T follicular helper cell (primary cell): Measurements from ENCODE around the gene GSK3B.

Source experiments
- DNase-seq: peaks from one replicate; pipeline ENCODE4 v3.0.0-alpha.2; 2020; ENCODE audit warnings: low read depth
- total RNA-seq, 2 experiments: gene quantifications; one replicate each; lab custom pipeline; 2026; lab: John Stamatoyannopoulos, UW

Gene GSK3B
- total RNA-seq, result 49.8 to 67.6 reads per million in 2 experiments

DNA sequence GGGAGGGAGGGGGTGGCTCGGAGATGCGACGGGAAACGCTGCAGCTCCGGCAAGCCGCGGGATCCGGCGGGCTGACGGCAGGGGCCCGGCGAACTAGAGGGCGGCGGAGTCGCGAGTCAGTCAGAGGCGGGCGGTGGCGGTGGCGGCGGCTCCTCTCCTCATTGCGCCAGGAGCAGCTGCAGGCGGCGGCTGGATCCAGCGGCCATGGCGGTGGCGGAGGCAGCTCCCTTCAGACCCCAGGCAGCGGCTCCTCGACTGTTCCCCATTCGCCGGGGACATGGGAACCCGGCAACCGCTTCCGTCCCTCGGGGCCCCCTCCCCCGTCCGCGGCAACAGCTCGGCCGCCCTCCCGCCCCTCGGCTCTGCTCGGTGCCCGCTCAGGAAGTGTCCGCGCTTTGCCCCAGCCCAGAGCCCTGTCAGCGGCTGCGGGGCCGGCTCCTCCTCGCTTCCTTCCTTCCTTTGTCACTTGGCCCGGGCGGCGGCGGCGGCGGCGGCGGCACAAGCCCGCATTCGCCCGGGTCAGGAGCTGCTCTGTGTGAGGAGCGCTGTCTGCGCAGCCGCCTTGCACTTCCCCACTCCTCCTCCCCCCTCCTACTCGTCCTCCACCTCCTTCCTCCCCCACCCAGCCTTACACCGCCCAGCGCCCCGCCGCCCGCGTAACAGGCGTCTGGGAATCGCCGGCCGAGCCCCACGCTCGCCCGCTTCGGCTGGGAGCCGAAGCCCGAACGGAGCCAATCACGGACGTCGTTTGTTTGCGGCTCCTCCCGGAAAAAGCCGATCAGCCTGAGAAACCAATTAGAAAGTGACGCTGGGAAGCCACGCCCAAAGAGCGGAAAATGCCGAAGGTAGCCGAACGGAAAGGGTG lies at the start of gene GSK3B:
Gene GSK3B, minus strand, starts transcription at position 537 of the 865 bp plus-strand sequence. CDS start 1,013 bp downstream, outside the sequence.
- DNase-seq, result peak; percentile 99

DNA sequence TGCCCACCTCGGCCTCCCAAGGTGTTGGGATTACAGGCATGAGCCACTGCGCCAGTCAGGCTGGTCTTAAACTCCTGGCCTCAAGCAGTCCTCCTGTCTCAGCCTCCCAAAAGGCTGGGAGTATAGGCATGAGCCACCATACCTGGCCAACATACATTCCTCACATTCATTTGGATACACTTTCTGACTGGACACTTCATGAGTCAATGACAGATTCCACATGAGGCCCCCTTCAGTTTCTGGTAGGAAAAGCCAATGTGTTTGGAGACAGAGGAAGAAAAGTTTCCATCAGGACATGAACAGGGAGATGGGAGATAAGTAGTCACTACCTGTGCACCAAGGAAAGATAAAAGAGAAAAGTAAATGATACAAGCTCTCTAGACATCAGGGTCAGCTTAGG lies 49.4 kb upstream of the GSK3B start:
- DNase-seq, result no peak

DNA sequence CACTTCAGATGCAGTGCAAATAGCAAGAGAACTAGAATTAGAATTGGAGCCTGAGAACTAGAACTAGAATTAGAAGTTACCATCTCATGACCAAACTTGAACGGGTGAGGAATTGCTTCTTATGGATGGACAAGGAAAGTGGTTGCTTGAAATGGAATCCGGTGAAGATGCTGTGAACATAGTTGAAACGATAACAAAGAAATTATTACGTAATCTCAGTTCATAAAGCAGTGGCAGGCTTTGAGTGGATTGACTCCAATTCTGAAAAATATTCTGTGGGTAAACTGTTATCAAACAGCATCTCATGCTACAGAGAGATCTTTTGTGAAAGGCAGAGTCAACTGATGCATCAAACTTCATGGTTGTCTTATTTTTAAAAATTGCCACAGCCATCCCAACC lies 48.0 kb upstream of the GSK3B start:
- DNase-seq, result no peak

DNA sequence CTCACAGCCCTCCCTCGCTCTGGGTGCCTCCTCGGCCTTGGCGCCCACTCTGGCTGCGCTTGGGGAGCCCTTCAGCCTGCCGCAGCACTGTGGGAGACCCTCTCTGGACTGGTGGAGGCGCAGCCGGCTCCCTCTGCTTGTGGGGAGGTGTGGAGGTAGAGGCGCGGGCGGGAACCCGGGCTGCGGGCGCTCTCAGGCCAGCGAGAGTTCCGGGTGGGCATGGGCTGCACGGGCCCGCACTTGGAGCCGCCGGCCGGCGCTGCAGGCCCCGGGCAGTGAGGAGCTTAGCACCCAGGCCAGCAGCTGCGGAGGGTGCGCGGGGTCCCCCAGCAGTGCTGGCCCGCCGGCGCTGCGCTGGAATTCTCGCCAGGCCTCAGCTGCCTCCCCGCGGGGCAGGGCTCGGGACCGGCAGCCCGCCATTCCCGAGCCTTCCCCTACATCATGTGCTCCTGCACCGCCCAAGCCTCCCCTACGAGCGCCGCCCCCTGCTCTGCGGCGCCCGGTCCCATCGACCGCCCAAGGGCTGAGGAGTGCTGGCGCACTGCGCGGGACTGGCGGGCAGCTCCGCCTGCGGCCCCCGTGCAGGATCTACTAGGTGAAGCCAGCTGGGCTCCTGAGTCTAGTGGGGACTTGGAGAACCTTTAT lies 46.0 kb upstream of the GSK3B start:
- no peak for DNase-seq

DNA sequence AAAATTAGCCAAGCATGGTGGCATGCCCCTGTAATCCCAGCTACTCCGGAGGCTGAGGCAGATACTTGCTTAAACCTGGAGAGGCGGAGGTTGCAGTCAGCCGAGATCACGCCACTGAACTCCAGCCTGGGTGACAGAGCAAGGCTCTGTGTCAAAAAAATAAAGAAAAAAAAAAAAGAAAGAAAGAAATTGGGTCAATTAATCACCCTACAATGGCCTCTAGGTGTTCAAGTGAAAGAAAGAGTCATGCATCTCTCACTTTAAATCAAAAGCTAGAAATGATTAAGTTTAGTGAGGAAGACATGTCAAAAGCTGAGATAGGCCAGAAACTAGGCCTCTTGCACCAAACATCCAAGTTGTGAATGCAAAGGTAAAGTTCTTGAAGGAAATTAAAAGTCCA lies 44.9 kb upstream of the GSK3B start:
- no peak for DNase-seq

DNA sequence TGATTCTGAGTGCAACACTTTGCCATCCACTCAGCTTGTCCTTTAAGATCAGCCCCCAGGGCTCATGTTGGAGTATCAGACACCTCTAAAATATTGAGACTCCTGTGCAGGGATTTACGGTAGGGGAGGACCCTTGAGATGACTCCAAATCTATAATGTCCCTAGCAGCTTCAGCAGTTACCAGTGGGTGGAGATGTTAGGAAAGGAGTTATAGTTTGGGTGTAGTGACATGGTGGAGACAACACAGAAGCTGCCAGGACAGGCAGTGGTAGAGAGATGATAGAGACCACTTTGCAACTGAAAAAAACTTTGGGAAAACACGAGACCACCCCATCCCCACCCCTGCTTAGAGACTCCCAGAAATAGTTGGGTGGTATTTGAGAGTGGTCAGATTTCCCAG lies 43.3 kb upstream of the GSK3B start:
- no peak for DNase-seq

DNA sequence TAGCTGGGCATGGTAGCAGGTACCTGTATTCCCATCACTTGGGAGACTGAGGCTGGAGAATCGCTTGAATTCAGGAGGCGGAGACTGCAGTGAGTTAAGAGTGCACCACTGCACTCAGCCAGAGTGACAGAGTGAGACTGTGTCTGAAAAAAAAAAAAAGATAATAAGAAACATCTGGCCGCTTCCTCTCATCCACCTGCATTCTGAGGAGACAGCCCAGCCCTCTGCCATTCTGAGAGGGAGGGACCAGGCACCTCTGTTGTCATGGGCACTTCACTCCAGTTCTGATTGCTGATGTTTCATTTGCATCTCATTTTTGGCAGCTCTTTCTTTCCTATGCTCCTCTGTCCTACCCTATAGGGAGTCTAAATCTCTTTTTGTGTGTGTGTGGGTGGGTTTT lies 36.4 kb upstream of the GSK3B start:
- DNase-seq, result no peak

DNA sequence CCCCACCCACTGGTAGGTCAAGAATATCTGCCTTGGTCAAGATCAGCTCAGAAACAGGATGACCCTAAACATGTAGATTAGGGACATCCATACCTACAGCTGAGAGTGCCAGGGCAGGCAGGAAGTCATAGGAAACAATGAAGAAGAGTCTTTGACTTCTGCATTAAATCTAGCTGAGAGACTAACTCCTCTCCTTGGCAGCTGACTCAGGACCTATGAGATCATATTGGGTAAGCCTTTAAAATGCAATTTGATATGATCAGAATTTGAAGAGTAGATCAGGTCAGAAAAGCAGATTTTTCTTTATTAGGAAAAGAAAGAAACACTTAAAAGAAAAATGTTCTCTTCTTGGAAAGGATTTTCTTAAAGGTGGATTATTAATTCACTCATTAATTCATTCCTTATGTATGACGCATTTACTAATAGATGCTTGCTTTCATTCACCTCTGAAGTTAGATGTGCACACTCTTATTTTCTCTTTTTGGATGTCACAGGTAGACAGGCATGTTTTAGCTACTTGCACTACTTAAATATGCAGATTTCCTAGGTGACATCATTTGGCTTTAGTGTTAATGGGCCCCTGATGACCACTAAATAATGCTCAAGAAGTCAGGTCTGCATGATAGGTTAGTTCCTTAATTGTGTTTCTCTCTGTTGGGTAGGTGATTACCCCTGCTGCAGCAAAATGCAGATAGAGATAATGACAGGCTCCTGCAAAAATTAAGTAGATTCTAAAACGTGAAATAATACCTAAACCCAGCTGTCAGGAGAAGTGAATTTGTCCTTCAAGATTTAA lies 35.7 kb upstream of the GSK3B start:
- no peak for DNase-seq

GRCh38 chr3:120129051-120129450 lies 34.8 kb upstream of the GSK3B start:
- no peak for DNase-seq

GRCh38 chr3:120125992-120126391 lies 31.7 kb upstream of the GSK3B start:
- no peak for DNase-seq

DNA sequence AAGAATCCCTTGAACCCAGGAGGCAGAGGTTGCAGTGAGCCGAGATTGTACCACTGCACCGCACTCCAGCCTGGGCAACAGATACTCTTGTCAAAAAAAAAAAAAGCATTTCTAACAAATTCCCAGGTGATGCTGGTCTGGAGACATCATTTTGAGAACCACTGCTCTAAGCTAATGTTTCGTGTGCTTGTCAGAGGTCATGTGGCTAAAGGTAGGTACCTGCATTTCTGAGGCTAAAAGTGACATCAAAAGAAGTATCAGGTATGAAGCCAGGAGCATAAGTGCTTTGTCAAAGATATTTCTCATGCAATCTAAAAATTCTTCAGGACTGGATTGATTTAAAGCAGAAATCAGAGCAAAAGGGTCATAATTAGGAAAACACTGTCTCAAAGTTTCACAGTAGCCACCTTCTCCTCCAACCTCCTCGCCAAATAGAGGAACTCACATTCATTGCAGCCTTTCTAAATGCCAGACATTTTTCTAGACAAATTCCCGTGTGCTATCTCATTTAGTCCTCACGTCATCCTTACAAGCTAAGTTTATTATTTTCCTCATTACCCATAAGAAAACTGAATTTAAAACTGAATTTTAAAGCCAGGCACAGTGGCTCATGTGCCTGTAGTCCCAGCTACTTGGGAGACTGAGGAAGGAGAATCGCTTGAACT lies 25.7 kb upstream of the GSK3B start:
- DNase-seq, result no peak

DNA sequence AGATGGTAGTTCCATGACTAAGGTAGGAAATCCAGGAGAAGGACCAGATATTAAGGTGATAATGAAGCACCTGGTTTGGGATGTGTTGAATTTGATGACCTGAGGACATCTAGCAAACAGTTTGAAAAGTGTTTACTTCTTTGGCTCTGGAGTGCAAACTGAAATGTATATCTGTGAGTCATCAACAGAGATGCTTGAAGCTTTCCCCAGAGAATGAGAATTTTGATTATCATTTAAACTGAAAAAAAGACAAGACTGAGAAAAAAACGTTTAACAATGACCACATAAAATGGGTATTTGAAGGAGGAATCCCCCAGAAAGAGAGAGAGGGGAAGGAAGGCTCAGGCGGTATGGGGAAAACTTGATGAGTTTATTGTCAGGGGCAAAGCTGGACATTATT lies 20.7 kb upstream of the GSK3B start:
- no peak for DNase-seq

GRCh38 chr3:120114376-120114775 lies 20.1 kb upstream of the GSK3B start:
- DNase-seq, result no peak

DNA sequence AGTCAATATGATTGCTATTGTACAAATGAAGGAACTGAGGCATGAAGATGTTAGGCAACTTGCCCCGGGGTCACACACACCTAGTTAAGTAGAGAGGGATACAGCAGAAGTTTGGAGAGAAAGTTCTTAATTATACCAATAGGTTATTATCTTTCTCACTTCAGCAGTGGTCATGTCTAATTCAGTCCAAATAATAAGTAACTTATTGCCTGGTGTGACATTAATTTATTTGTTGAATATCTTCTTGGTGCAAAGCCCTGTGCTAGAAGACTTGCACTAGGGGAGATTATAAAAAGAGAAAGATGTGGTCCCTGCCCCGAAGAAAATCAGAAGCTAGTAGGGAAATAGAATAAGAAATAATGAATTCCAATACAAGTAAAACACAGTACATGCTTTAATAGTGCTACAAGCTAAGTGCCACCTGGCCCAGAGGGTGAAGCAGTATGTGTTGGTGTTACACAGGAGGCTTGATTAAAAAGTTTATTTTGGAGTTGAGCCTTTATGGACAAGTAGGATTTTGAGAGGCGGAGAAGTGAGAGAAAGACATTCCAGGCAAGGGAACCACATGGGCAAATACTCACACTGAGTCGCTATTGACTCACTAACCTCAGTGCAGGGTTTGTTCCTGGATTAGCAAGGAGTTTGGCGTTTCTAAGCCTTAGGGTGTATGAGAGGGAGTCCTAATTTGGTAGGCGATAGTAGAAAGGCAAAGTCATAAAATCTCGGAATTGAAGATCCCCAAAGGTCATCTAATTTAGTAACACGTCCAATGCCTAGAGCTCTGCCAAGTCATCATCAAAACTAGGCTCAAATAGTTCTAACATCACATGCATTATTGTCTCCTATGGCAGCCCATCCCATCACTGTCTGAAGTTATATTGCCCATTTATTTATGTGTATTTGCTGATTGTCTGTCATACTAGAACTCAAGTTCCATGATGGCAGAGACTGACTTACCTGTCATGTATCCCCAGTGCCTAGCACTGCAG lies 19.2 kb upstream of the GSK3B start:
- DNase-seq, result no peak

DNA sequence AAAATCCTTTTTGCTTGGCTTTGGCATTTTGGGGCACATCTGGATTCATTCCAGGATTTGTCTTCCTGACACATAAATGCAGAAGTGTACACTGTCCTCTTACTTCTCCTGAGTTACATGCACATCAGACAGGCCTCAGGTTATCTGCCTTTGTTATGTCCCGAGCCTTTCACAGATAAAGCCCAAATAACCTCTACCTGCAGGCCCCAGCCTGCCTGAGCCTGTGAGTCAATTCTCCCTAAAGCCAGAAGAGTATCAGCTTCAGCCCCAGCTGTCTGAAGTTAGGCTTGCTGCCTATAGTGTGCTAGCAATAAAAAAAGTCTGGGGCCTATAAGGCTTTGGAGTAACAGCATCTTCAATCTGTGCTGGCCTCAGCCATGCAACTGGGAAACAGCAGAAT lies 17.7 kb upstream of the GSK3B start:
- DNase-seq, result no peak

GRCh38 chr3:120103276-120103675 lies 9.0 kb upstream of the GSK3B start:
- no peak for DNase-seq

GRCh38 chr3:120102674-120103073 lies 8.4 kb upstream of the GSK3B start:
- no peak for DNase-seq

DNA sequence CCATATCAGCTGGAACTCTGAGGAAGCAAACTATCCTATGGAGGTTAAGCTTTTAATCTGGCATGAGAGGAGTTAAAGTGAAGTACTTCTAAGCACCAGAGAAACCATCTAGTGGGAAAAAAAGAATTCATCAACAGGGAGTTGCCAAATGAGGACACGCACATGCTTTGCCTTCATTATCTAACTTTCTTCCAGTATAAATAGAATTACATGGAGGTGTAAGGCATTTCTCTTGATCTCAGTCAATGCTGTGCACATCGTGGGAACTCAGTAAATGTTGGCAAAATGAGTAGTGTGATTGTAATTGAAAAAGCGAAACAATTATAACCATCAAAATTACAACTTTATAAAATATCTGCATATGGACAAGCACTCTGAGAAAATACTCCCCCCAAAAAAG lies 8.0 kb upstream of the GSK3B start:
- DNase-seq, result no peak

DNA sequence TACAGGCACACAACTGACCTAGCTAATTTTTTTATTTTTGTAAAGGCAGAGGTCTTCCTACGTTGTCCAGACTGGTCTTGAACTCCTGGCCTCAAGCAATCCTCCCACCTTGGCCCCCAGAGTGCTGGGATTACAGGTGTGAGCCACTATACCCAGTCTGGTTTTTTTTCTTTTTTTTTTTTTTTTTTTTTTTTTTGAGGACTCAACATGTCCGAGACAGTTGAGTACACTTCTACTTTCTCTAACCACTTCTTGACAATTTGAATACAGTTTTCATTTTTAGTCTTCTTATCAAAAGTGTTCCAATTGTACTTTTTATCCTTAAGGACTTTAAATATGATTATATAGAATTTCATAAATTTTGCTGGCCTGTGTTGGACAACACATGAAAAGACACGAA lies 7.4 kb upstream of the GSK3B start:
- DNase-seq, result no peak

DNA sequence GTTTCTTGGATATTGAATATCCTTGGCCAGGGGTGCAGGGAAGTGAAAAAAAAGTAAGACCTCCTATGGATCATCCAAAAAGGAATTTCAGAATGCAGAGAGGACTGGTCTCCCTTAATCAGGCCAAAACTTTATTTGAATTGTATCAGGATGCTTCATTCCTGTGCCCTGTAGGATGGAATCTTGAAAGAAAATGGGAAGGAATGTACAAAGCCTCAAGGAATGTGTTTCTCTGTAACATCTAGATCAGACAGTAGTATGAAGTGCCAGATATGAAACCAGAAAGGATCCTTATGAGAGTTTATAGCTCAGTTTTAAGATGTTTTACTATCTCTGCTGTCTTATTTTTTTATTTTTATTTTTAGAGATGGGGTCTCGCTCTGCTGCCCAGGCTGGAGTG lies 6.5 kb upstream of the GSK3B start:
- DNase-seq, result no peak

DNA sequence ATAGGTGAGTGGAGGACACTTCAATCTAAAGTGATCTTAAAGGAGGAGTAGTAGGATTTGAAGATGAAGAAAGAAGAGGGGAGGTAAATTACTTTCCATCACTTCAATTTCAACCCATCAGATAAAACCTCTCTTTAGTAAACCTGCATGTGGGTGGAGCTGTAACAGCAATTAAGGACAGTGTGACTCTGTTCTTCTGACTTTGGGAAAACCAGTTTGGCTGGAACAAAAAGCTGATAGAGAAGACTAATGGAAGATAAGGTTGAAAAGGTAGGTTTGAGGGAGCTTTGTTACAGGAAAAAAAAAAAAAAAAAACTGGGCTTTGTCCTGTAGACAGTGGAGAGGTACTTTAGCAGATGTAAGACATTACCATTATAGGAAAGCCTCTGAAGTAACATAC lies 4.5 kb upstream of the GSK3B start:
- no peak for DNase-seq
